Measurements from ENCODE around the gene CACNA1C. TPM values are rescaled to one million over a fixed set of nuclear protein-coding genes. Genes with fewer than 3 reads are reported as not detected.
A peak's percentile ranks its signal among the peaks of the same experiment; 100 is the strongest.

Gene CACNA1C
- total RNA-seq, 1 experiment from 2014 or later, result 1.1 TPM

DNA sequence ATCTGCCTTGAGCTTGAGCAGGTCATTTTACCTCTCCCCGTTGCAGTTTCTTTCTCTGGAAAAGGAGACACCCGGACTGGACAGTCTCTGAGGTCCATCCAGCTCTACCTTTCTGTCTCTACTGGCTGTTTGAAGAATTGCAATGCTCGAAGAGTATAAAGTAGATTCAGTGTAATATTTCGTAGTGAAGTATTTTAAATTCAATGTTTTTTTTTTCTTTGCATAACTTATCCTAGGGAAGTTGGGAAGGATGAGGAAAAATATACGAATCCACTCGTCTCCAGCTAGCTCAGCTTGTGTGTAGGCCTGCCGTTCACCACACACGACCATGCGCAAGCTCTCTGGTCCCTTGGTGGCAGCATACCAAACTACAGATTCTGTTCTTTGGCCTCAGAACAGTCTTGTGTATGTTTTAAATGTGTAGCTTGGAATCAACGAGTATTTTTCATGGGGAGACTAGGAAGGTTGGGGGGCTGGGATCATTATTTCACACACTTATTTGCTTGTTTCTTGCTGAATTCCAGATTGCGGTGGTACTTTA is 307.9 kb downstream of the CACNA1C start:
- Histone ChIP-seq H3K27ac (ENCODE audit: insufficient read length, low read depth, low read length) (no peak overlapping the region), H2BK20ac (ENCODE audit: low read depth, low read length, poor library complexity, severe bottlenecking) (no peak overlapping the region), H4K20me1 (ENCODE audit: control insufficient read depth, insufficient read depth, insufficient read length) (no peaks in the 10 kb centered on the region), H3K27me3 (ENCODE audit: insufficient read depth, low read length) (no peaks in the 10 kb centered on the region), H2BK15ac (ENCODE audit: low read depth, low read length) (no peak overlapping the region), H3K18ac (ENCODE audit: insufficient read length, low read depth, low read length) (no peak overlapping the region), H4K5ac (ENCODE audit: insufficient read length, low read depth, low read length) (no peak overlapping the region), H3K79me1 (ENCODE audit: insufficient read depth, low read depth, low read length, poor library complexity, severe bottlenecking) (no peaks in the 10 kb centered on the region), H3K79me2 (ENCODE audit: insufficient read depth, low read length) (no peaks in the 10 kb centered on the region; the same call in 1 of the 2 replicates), H2AFZ (ENCODE audit: low read length) (no peak overlapping the region), H3K4ac (ENCODE audit: low read depth, low read length) (no peak overlapping the region), H4K91ac (ENCODE audit: insufficient read length, low read depth, low read length) (no peak overlapping the region), H3K9ac (ENCODE audit: extremely low read depth, insufficient read length, low read length) (no peak overlapping the region), H4K8ac (replicated peaks; ENCODE audit: insufficient read length, low read depth, low read length) (no peak overlapping the region), H3K9me3 (ENCODE audit: control insufficient read depth, low read depth, low read length) (no peaks in the 10 kb centered on the region), H2BK120ac (ENCODE audit: low read depth, low read length, poor library complexity, severe bottlenecking) (no peak overlapping the region), H3T11ph (ENCODE audit: low read length) (no peak overlapping the region), H3K4me2 (ENCODE audit: insufficient read depth, insufficient read length, low read length) (no peak overlapping the region), H2AK5ac (ENCODE audit: insufficient read length, low read length) (no peak overlapping the region), H3K56ac (ENCODE audit: insufficient read length, low read depth, low read length) (no peak overlapping the region), H3K14ac (ENCODE audit: insufficient read depth, low read length) (no peak overlapping the region), H3K23me2 (ENCODE audit: insufficient read length, low read depth, low read length, poor library complexity, severe bottlenecking) (no peaks in the 10 kb centered on the region), H2BK12ac (ENCODE audit: insufficient read length, low read depth, low read length) (no peak overlapping the region), H2BK5ac (ENCODE audit: insufficient read length, low read length) (no peak overlapping the region), H3K4me1 (ENCODE audit: insufficient read depth, low read length) (no peaks in the 10 kb centered on the region; the same call in 1 of the 2 replicates), H3K23ac (ENCODE audit: insufficient read length, low read depth, low read length) (no peak overlapping the region)
- Mint-ChIP-seq H3K4me1 (peaks cover 17 to 19% of the 10 kb centered on the region in 2 experiments), H3K36me3 (ENCODE audit: insufficient read depth in 1 of 3, low read depth in 3 of 3) (no peaks in the 10 kb centered on the region), H3K27ac (no peak overlapping the region), H3K27me3 (ENCODE audit: low read depth) (no peaks in the 10 kb centered on the region), H3K4me3 (no peak overlapping the region), H3K9me3 (peaks cover 2 to 3% of the 10 kb centered on the region in 2 experiments; a peak in 2 of 5 replicates)
- TF ChIP-seq, protein P1, sequence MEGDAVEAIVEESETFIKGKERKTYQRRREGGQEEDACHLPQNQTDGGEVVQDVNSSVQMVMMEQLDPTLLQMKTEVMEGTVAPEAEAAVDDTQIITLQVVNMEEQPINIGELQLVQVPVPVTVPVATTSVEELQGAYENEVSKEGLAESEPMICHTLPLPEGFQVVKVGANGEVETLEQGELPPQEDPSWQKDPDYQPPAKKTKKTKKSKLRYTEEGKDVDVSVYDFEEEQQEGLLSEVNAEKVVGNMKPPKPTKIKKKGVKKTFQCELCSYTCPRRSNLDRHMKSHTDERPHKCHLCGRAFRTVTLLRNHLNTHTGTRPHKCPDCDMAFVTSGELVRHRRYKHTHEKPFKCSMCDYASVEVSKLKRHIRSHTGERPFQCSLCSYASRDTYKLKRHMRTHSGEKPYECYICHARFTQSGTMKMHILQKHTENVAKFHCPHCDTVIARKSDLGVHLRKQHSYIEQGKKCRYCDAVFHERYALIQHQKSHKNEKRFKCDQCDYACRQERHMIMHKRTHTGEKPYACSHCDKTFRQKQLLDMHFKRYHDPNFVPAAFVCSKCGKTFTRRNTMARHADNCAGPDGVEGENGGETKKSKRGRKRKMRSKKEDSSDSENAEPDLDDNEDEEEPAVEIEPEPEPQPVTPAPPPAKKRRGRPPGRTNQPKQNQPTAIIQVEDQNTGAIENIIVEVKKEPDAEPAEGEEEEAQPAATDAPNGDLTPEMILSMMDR (conservative IDR thresholded peaks at IDR 0.05), result peak; percentile 58
- WGBS (ENCODE audit: extremely low coverage, insufficient read length, low lambda C conversion rate), result no CpG with 5 or more reads among the region's 11 CpGs
- no peak for DNase-seq

Measured in H9 (cell line).